CD14-positive monocyte (primary cell): Measurements from ENCODE around the gene TFEB. TPM values are rescaled to one million over a fixed set of nuclear protein-coding genes. Genes with fewer than 3 reads are reported as not detected.

Experiments
- DNase-seq, 3 donors: peaks; one replicate each; pipeline ENCODE4 v3.0.0-alpha.2; 2011 to 2022
- H2AFZ ChIP-seq: 2 replicates; pipeline ENCODE4 v1.6.0; 2012; ENCODE audit warnings: mild to moderate bottlenecking, low read depth, low read length, inconsistent platforms; ENCODE audit not compliant: insufficient read depth, poor library complexity, severe bottlenecking
- H3K27ac ChIP-seq, 2 donors: 1 replicate in 1 of 2; 2 replicates in 1 of 2; pipeline ENCODE4 v1.5.1; 2012 to 2013; ENCODE audit warnings: low read length in 2 of 2, control low read depth in 1 of 2, inconsistent platforms in 1 of 2, low read depth in 1 of 2, mild to moderate bottlenecking in 1 of 2
- H3K27me3 ChIP-seq, 2 donors: one replicate each; pipeline versions ENCODE4 v1.6.0 to v1.6.1; 2011 to 2013; ENCODE audit warnings: low read length in 2 of 2; ENCODE audit not compliant: control insufficient read depth in 2 of 2, insufficient read depth in 2 of 2
- H3K36me3 ChIP-seq, 2 donors: replicated peaks in 1 of 2; 1 replicate in 1 of 2; 2 replicates in 1 of 2; pipeline versions ENCODE4 v1.5.1 to v1.6.1; 2012 to 2013; ENCODE audit warnings: low read length in 2 of 2, control low read depth in 1 of 2, inconsistent platforms in 1 of 2, mild to moderate bottlenecking in 1 of 2; ENCODE audit not compliant: insufficient read depth in 2 of 2, control insufficient read depth in 1 of 2
- H3K4me1 ChIP-seq, 2 donors: 1 replicate in 1 of 2; 2 replicates in 1 of 2; pipeline versions ENCODE4 v1.5.1 to v1.6.1; 2012 to 2013; ENCODE audit warnings: low read length in 2 of 2, control low read depth in 1 of 2, inconsistent platforms in 1 of 2, mild to moderate bottlenecking in 1 of 2, moderate library complexity in 1 of 2; ENCODE audit not compliant: insufficient read depth in 2 of 2, control insufficient read depth in 1 of 2
- H3K4me2 ChIP-seq: replicated peaks from 2 replicates; pipeline ENCODE3; 2012; ENCODE audit warnings: low read length, moderate library complexity, mild to moderate bottlenecking; ENCODE audit not compliant: poor library complexity, severe bottlenecking; ENCODE audit errors: extremely low read depth
- H3K4me3 ChIP-seq, 3 experiments: fragments of 200-600 bp in 1 of 3; sonication (generic) in 1 of 3; replicated peaks in 1 of 3; 1 replicate in 2 of 3; 2 replicates in 1 of 3; pipeline ENCODE4 v1.5.1; 2011 to 2013; ENCODE audit warnings: low read length in 3 of 3, mild to moderate bottlenecking in 3 of 3, control low read depth in 2 of 3, low read depth in 2 of 3, inconsistent platforms in 1 of 3, moderate library complexity in 1 of 3
- H3K79me2 ChIP-seq: 2 replicates; pipeline ENCODE4 v1.6.0; 2012; ENCODE audit warnings: mild to moderate bottlenecking, control low read depth, inconsistent platforms, low read length, moderate library complexity; ENCODE audit not compliant: insufficient read depth
- H3K9ac ChIP-seq: 2 replicates; pipeline ENCODE4 v1.6.0; 2017; ENCODE audit warnings: low read length, mild to moderate bottlenecking; ENCODE audit not compliant: insufficient read depth, poor library complexity, severe bottlenecking
- H3K9me3 ChIP-seq, 2 donors: replicated peaks in 1 of 2; 1 replicate in 1 of 2; 2 replicates in 1 of 2; pipeline versions ENCODE4 v1.5.1 to v1.6.1; 2012 to 2013; ENCODE audit warnings: low read length in 2 of 2, control low read depth in 1 of 2; ENCODE audit not compliant: control insufficient read depth in 1 of 2, insufficient read depth in 1 of 2
- H4K20me1 ChIP-seq: 2 replicates; pipeline ENCODE4 v1.6.0; 2012; ENCODE audit warnings: mild to moderate bottlenecking, low read length, control low read depth, moderate library complexity; ENCODE audit not compliant: insufficient read depth
- H3K27ac Mint-ChIP-seq, 7 donors: one replicate each; pipeline ENCODE4 v1.8.0; 2020; ENCODE audit warnings: mild to moderate bottlenecking in 7 of 7, mixed read lengths in 7 of 7, moderate library complexity in 6 of 7, inconsistent platforms in 2 of 7
- H3K27me3 Mint-ChIP-seq, 3 donors: one replicate each; pipeline ENCODE4 v1.8.0; 2021 to 2022; ENCODE audit warnings: low read depth in 3 of 3, mild to moderate bottlenecking in 3 of 3, mixed read lengths in 3 of 3, moderate library complexity in 3 of 3, inconsistent platforms in 1 of 3
- H3K36me3 Mint-ChIP-seq, 2 donors: one replicate each; pipeline ENCODE4 v1.8.0; 2020; ENCODE audit warnings: mixed read lengths in 2 of 2, inconsistent platforms in 1 of 2, mild to moderate bottlenecking in 1 of 2
- H3K4me1 Mint-ChIP-seq: one replicate; pipeline ENCODE4 v1.8.0; 2020; ENCODE audit warnings: mild to moderate bottlenecking, mixed read lengths
- H3K4me3 Mint-ChIP-seq, 2 donors: one replicate each; pipeline ENCODE4 v1.8.0; 2020; ENCODE audit warnings: mild to moderate bottlenecking in 2 of 2, mixed read lengths in 2 of 2, moderate library complexity in 1 of 2
- H3K9me3 Mint-ChIP-seq, 7 donors: one replicate each; pipeline ENCODE4 v1.8.0; 2020 to 2022; ENCODE audit warnings: mixed read lengths in 7 of 7, mild to moderate bottlenecking in 6 of 7, moderate library complexity in 6 of 7, inconsistent platforms in 2 of 7
- WGBS: methylation state at CpG from one replicate; pipeline ENCODE4 v1.1.5; 2013; ENCODE audit warnings: missing lambda C conversion rate; ENCODE audit not compliant: insufficient coverage; 5-methylcytosine and 5-hydroxymethylcytosine counted together
- intact Hi-C, 2 donors: fragments of 100-400 bp; cut with micrococcal nuclease; formaldehyde crosslinking; loops; one replicate each; pipeline versions ENCODE4 v1.15.0 to v1.15.1; 2023
- polyA plus RNA-seq, 3 donors: library from polyadenylated mRNA; depleted of rRNA in 1 of 3; unstranded in 2 of 3; stranded (reverse) in 1 of 3; fragments of 300-500 nt in 2 of 3; fragments of >200 nt in 1 of 3; fragmentation: Illumina TruSeq in 2 of 3; gene quantifications; 1 replicate in 2 of 3; 2 replicates in 1 of 3; pipeline ENCODE4 v1.2.3, GENCODE V29; 2012 to 2021
- TF ChIP-seq, protein P1 (sequence below): fragments of 200-600 bp; IDR thresholded peaks from one replicate; pipeline ENCODE4 v1.8.0; 2022; ENCODE audit warnings: antibody characterized with exemption, mild to moderate bottlenecking

The TFEB gene
- polyA plus RNA-seq, 3 donors, result 42.6 to 60.0 (median 55.0) TPM

GRCh38 chr6:41759106-41759904 is 23.9 kb upstream of the TFEB start:
- Mint-ChIP-seq H3K9me3 (no peaks in the 10 kb centered on the region), H3K4me1 (no peaks in the 10 kb centered on the region), H3K27ac (peak overlapping the region in 1 of 7 donors; percentile 70), H3K27me3 (peaks cover 3 to 14% (median 7%) of the 10 kb centered on the region in 3 donors), H3K4me3 (no peak overlapping the region), H3K36me3 (no peaks in the 10 kb centered on the region)
- Histone ChIP-seq H2AFZ (no peak overlapping the region), H3K36me3 (no peaks in the 10 kb centered on the region), H3K4me3 (no peak overlapping the region), H3K9me3 (no peaks in the 10 kb centered on the region), H3K27me3 (no peaks in the 10 kb centered on the region), H4K20me1 (no peaks in the 10 kb centered on the region), H3K9ac (no peak overlapping the region), H3K27ac (no peak overlapping the region), H3K4me1 (no peaks in the 10 kb centered on the region), H3K79me2 (no peaks in the 10 kb centered on the region), H3K4me2 (no peak overlapping the region)
- intact Hi-C loops, result no loop called here
- TF ChIP-seq, protein P1, sequence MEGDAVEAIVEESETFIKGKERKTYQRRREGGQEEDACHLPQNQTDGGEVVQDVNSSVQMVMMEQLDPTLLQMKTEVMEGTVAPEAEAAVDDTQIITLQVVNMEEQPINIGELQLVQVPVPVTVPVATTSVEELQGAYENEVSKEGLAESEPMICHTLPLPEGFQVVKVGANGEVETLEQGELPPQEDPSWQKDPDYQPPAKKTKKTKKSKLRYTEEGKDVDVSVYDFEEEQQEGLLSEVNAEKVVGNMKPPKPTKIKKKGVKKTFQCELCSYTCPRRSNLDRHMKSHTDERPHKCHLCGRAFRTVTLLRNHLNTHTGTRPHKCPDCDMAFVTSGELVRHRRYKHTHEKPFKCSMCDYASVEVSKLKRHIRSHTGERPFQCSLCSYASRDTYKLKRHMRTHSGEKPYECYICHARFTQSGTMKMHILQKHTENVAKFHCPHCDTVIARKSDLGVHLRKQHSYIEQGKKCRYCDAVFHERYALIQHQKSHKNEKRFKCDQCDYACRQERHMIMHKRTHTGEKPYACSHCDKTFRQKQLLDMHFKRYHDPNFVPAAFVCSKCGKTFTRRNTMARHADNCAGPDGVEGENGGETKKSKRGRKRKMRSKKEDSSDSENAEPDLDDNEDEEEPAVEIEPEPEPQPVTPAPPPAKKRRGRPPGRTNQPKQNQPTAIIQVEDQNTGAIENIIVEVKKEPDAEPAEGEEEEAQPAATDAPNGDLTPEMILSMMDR, result no peak
- no peak for DNase-seq
- WGBS, result 94% methylated on average over 10 of the region's 13 CpGs

DNA sequence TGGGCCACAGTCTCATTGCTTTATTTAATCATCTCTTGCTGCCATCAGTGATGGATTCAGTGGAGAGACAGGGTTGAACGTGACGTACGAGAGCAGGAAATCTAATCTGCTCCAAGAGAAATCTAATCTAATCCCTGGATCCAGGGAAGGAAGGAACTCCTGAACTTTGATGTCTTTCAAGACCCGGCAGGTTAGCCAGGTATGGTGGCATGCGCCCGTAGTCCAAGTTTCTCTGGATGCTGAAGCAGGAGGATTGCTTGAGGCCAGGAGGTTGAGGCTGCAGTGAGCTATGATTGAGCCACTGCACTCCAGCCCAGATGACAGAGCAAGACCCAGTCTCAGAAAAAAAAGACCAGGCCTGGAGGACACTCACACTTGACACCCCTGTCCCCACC is 23.2 kb upstream of the TFEB start:
- no peaks in the 10 kb centered on the region for H3K4me1 ChIP-seq
- no peak overlapping the region for H3K4me3 Mint-ChIP-seq
- no peaks in the 10 kb centered on the region for H3K79me2 ChIP-seq
- WGBS, result 100% methylated on average over 3 of the region's 6 CpGs
- H3K9me3 ChIP-seq, result no peaks in the 10 kb centered on the region
- intact Hi-C loops, result no loop called here
- TF ChIP-seq, protein P1, result no peak
- no peaks in the 10 kb centered on the region for H3K4me1 Mint-ChIP-seq
- no peaks in the 10 kb centered on the region for H3K36me3 ChIP-seq
- H3K9ac ChIP-seq, result no peak overlapping the region
- no peak for DNase-seq
- H2AFZ ChIP-seq, result no peak overlapping the region
- H3K4me2 ChIP-seq, result no peak overlapping the region
- no peak overlapping the region for H3K27ac Mint-ChIP-seq
- H3K27me3 Mint-ChIP-seq, result peaks cover 5 to 14% (median 7%) of the 10 kb centered on the region in 3 donors
- no peaks in the 10 kb centered on the region for H4K20me1 ChIP-seq
- no peaks in the 10 kb centered on the region for H3K36me3 Mint-ChIP-seq
- H3K27me3 ChIP-seq, result no peaks in the 10 kb centered on the region
- no peak overlapping the region for H3K27ac ChIP-seq
- no peaks in the 10 kb centered on the region for H3K9me3 Mint-ChIP-seq
- no peak overlapping the region for H3K4me3 ChIP-seq
